ENCODE measurements around the gene PHYKPL. TPM values are rescaled to one million over a fixed set of nuclear protein-coding genes. Genes with fewer than 3 reads are reported as not detected.

PHYKPL gene
- total and polyA plus RNA-seq, 2 of the 4 experiments (the other 2 are of a cell fraction): 10.0 to 24.5 TPM

- no peaks in the 10 kb centered on the region for H3K79me1 ChIP-seq (ENCODE audit: low read depth in 1 of 2, low read length in 2 of 2)
- no peaks in the 10 kb centered on the region for H4K20me1 ChIP-seq (ENCODE audit: insufficient read depth, low read length)
- in situ Hi-C loops (cut with MboI; ENCODE audit: low sequenced_read_pairs) (no loop called here), dilution Hi-C loops (cut with HindIII; ENCODE audit: low sequenced_read_pairs, unreplicated experiment) (no loop called here), intact Hi-C loops (cut with micrococcal nuclease) (no loop called here)
- H2AK5ac ChIP-seq (ENCODE audit: low read depth, low read length): no peak overlapping the region
- H2AFZ ChIP-seq (replicated peaks; ENCODE audit: low read length, poor library complexity): no peak overlapping the region
- no peak overlapping the region for H3K14ac ChIP-seq (replicated peaks; ENCODE audit: low read depth, low read length)
- no peak overlapping the region for H3K56ac ChIP-seq (ENCODE audit: extremely low read depth, insufficient read depth, low read length)
- no peak overlapping the region for H3K4ac ChIP-seq (ENCODE audit: low read depth, low read length)
- H3K36me3 ChIP-seq (ENCODE audit: control insufficient read depth, insufficient read depth, low read length): no peaks in the 10 kb centered on the region
- no peak overlapping the region for H2BK120ac ChIP-seq (ENCODE audit: low read depth, low read length)
- no TSS peak for BruUV-seq (replicated peaks)
- H3K9me3 ChIP-seq (ENCODE audit: control insufficient read depth, insufficient read depth, low read length): peaks cover 5% of the 10 kb centered on the region; the same call in 1 of the 2 replicates
- POLR2A ChIA-PET (ENCODE audit: unreplicated experiment): no interaction called here
- H2BK20ac ChIP-seq (ENCODE audit: low read depth, low read length): no peak overlapping the region
- H4K91ac ChIP-seq (ENCODE audit: insufficient read depth, low read depth, low read length): no peak overlapping the region
- no peak overlapping the region for H3K4me2 ChIP-seq (ENCODE audit: low read depth, low read length)
- DNase-seq (no peak), ATAC-seq (ENCODE audit: low read depth) (no peak)
- CTCF ChIA-PET: no interaction called here
- H2BK15ac ChIP-seq (ENCODE audit: low read depth, low read length): no peak overlapping the region
- TF ChIP-seq CTCF (conservative IDR thresholded peaks at IDR 0.05; ENCODE audit: low read depth, low read length) (no peak), RFX5 (IDR thresholded peaks at IDR 0.05; ENCODE audit: low read depth, low read length) (no peak), CEBPB (IDR thresholded peaks at IDR 0.05; ENCODE audit: low read depth, low read length) (no peak), MAZ (IDR thresholded peaks at IDR 0.05; ENCODE audit: borderline replicate concordance, low read depth, low read length) (no peak), POLR2A (IDR thresholded peaks at IDR 0.05; ENCODE audit: low read depth, low read length) (no peak), MAFK (IDR thresholded peaks at IDR 0.05; ENCODE audit: low read depth, low read length) (no peak)
- no peak overlapping the region for H3K23ac ChIP-seq (ENCODE audit: low read depth, low read length)
- peaks cover 23% of the 10 kb centered on the region; the same call in 1 of the 2 replicates for H3K27me3 ChIP-seq (ENCODE audit: control insufficient read depth, insufficient read depth, low read length)
- no peaks in the 10 kb centered on the region for H3K9me1 ChIP-seq (ENCODE audit: insufficient read depth, low read length)
- H3K4me3 ChIP-seq (ENCODE audit: insufficient read depth, low read depth, low read length): no peak overlapping the region
- H3K9ac ChIP-seq (ENCODE audit: low read depth, low read length): no peak overlapping the region
- H2BK5ac ChIP-seq (ENCODE audit: low read depth, low read length, poor library complexity, severe bottlenecking): no peak overlapping the region
- no peaks in the 10 kb centered on the region for H3K4me1 ChIP-seq (ENCODE audit: control insufficient read depth, insufficient read depth, low read length)
- no peak overlapping the region for H2AK9ac ChIP-seq (replicated peaks; ENCODE audit: low read depth, low read length, poor library complexity)
- H3K18ac ChIP-seq (ENCODE audit: low read depth, low read length): no peak overlapping the region
- no peak overlapping the region for H4K8ac ChIP-seq (ENCODE audit: low read depth in 2 of 2, low read length in 2 of 2)
- H4K5ac ChIP-seq (ENCODE audit: low read depth, low read length): no peak overlapping the region
- no peak overlapping the region for H3K27ac ChIP-seq (ENCODE audit: insufficient read depth, low read length)
- WGBS, 2 experiments (ENCODE audit: extremely low coverage in 2 of 2, insufficient read length in 1 of 2): 80% methylated on average over 2 of the region's 7 CpGs; no CpG with 5 or more reads in 1 of the 2 experiments
Observed at GRCh38 chr5:178192787-178193186, 39.8 kb downstream of the PHYKPL start.

All from IMR-90 (cell line).